PC-9 (cell line): ENCODE measurements around the gene RELA.

ENCODE experiments used
- CTCF ChIP-seq: fragments of 200-600 bp; sonication (generic); conservative IDR thresholded peaks from 2 replicates; pipeline ENCODE4 v1.6.1; 2017; ENCODE audit warnings: mixed run types, antibody characterized with exemption, mild to moderate bottlenecking, moderate library complexity
- EZH2 ChIP-seq: fragments of 200-600 bp; sonication (generic); IDR thresholded peaks from 2 replicates; pipeline ENCODE4 v1.8.0; 2017; ENCODE audit warnings: antibody characterized with exemption, low read depth

GRCh38 chr11:65607614-65608426 lies 54.9 kb downstream of the RELA start:
- TF ChIP-seq CTCF = no peak
- no peak for TF ChIP-seq EZH2
